Ishikawa (cell line): ENCODE measurements around the gene BUD31.

Experiments used
- CEBPB ChIP-seq: IDR thresholded peaks from 2 replicates; pipeline ENCODE4 v1.6.1; 2012
- CREB1 ChIP-seq: IDR thresholded peaks from 2 replicates; pipeline ENCODE4 v1.6.1; 2012; ENCODE audit warnings: low read depth
- EGR1 ChIP-seq: IDR thresholded peaks from 2 replicates; pipeline ENCODE4 v1.6.1; 2012
- EP300 ChIP-seq: IDR thresholded peaks from 2 replicates; pipeline ENCODE4 v1.6.1; 2012; ENCODE audit warnings: borderline replicate concordance
- FOXM1 ChIP-seq: IDR thresholded peaks from 2 replicates; pipeline ENCODE4 v1.6.1; 2012; ENCODE audit warnings: low read depth, borderline replicate concordance
- NFIC ChIP-seq: IDR thresholded peaks from 2 replicates; pipeline ENCODE4 v1.6.1; 2012
- RAD21 ChIP-seq: IDR thresholded peaks from 2 replicates; pipeline ENCODE4 v1.6.1; 2012; ENCODE audit warnings: low read depth
- TAF1 ChIP-seq: IDR thresholded peaks from 2 replicates; pipeline ENCODE4 v1.6.1; 2012; ENCODE audit warnings: low read depth, mild to moderate bottlenecking
- TCF12 ChIP-seq: IDR thresholded peaks from 2 replicates; pipeline ENCODE4 v1.6.1; 2012; ENCODE audit warnings: low read depth
- TEAD4 ChIP-seq: IDR thresholded peaks from 2 replicates; pipeline ENCODE4 v1.6.1; 2012
- YY1 ChIP-seq: IDR thresholded peaks from 2 replicates; pipeline ENCODE4 v1.6.1; 2012; ENCODE audit warnings: low read depth
- ZBTB7A ChIP-seq: IDR thresholded peaks from 2 replicates; pipeline ENCODE4 v1.6.1; 2012; ENCODE audit warnings: low read depth
- TF ChIP-seq, protein P1 (sequence below): IDR thresholded peaks from 2 replicates; pipeline ENCODE4 v1.6.1; 2012
- TF ChIP-seq, protein P2 (sequence below): IDR thresholded peaks from 2 replicates; pipeline ENCODE4 v1.6.1; 2012
- TF ChIP-seq, protein P3 (sequence below): IDR thresholded peaks from 2 replicates; pipeline ENCODE4 v1.6.1; 2012; ENCODE audit warnings: low read depth, mild to moderate bottlenecking

The BUD31 gene

DNA sequence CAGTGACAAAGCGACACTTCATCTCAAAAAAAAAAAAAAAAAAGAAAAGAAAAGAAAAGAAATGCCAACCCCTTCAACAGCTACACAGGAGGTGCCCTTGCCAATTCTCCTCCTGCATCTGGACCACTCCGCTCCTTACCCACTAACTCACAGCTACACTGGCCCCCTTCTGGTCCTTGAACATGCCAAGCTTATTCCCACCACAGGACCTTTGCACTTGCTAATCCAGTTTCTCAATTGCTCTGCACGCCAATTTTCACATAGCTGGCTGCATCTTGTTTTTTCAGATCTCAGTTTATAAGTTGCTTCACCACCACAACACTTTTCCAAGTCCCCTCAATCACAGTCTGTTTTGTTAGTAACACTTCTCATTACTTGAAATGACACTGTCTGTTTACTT lies 5.9 kb upstream of the BUD31 start:
- TF ChIP-seq, protein P1, sequence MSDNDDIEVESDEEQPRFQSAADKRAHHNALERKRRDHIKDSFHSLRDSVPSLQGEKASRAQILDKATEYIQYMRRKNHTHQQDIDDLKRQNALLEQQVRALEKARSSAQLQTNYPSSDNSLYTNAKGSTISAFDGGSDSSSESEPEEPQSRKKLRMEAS = no peak
- TF ChIP-seq EGR1 = no peak
- no peak for TF ChIP-seq NFIC
- no peak for TF ChIP-seq CEBPB
- TF ChIP-seq ZBTB7A = no peak
- no peak for TF ChIP-seq RAD21
- no peak for TF ChIP-seq EP300
- no peak for TF ChIP-seq FOXM1
- TF ChIP-seq, protein P2, sequence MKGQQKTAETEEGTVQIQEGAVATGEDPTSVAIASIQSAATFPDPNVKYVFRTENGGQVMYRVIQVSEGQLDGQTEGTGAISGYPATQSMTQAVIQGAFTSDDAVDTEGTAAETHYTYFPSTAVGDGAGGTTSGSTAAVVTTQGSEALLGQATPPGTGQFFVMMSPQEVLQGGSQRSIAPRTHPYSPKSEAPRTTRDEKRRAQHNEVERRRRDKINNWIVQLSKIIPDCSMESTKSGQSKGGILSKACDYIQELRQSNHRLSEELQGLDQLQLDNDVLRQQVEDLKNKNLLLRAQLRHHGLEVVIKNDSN = no peak
- no peak for TF ChIP-seq YY1
- TF ChIP-seq TEAD4 = no peak
- TF ChIP-seq CREB1 = no peak
- no peak for TF ChIP-seq TCF12
- TF ChIP-seq, protein P3, sequence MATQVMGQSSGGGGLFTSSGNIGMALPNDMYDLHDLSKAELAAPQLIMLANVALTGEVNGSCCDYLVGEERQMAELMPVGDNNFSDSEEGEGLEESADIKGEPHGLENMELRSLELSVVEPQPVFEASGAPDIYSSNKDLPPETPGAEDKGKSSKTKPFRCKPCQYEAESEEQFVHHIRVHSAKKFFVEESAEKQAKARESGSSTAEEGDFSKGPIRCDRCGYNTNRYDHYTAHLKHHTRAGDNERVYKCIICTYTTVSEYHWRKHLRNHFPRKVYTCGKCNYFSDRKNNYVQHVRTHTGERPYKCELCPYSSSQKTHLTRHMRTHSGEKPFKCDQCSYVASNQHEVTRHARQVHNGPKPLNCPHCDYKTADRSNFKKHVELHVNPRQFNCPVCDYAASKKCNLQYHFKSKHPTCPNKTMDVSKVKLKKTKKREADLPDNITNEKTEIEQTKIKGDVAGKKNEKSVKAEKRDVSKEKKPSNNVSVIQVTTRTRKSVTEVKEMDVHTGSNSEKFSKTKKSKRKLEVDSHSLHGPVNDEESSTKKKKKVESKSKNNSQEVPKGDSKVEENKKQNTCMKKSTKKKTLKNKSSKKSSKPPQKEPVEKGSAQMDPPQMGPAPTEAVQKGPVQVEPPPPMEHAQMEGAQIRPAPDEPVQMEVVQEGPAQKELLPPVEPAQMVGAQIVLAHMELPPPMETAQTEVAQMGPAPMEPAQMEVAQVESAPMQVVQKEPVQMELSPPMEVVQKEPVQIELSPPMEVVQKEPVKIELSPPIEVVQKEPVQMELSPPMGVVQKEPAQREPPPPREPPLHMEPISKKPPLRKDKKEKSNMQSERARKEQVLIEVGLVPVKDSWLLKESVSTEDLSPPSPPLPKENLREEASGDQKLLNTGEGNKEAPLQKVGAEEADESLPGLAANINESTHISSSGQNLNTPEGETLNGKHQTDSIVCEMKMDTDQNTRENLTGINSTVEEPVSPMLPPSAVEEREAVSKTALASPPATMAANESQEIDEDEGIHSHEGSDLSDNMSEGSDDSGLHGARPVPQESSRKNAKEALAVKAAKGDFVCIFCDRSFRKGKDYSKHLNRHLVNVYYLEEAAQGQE = no peak

DNA sequence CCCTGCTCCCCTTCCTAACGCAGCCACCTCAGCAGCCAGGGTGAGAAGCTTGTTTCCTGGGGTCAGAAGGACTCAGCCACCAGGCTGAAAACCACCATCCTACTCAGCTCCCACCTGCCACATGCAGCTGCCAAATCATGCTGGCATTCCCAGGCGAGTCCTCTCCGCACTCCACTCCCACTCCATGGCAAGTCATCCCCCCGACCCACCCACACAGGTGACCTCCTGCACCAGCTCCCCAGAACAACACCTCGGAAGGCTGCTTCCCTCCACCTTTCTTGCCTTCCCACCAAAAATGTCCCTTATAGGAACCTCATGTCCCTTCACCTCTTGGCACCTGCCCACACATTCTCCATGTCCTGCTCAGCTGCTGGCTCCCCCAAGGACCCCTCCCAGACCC lies 5.0 kb upstream of the BUD31 start:
- TF ChIP-seq, protein P1 = no peak
- TF ChIP-seq RAD21 = no peak
- no peak for TF ChIP-seq ZBTB7A
- TF ChIP-seq CREB1 = no peak
- TF ChIP-seq YY1 = no peak
- no peak for TF ChIP-seq EP300
- no peak for TF ChIP-seq TCF12
- TF ChIP-seq, protein P2 = no peak
- TF ChIP-seq EGR1 = no peak
- TF ChIP-seq TEAD4 = no peak
- TF ChIP-seq, protein P3 = no peak
- TF ChIP-seq FOXM1 = no peak
- TF ChIP-seq CEBPB = no peak
- no peak for TF ChIP-seq TAF1

DNA sequence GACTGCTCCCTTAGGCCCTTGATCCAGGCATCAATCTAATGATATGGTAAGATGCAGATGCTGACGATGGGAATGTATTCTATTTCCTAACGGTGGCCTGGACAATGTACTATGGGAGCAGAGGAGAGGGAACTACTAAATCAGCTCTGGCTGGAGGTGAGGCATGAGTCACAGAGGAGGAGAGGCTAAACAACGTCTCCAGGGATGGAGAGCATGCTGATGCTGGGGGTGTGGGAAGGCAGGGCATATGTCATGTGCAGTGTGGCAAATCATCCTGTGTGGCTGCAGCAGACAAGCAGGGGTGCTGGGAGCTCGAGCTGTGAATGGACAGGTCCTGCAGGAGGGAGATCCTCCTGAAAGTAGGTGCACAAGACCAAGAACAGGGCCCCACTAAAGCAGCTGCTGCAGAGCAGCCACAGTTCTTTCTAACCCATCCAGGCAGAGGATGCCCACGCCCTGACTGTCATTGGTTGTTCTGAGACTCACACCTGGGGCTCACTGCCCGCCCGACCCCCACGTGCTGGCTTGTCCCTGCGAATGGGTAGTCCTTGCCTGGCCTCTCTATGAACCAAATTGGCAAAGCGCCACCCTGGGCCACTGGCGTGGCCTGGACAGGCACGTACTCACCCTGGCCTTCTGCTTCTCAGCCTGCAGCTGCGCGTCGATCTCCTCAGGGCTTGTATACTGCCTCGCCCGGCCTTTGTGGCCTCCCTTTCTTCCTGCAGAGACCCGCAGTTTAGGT lies 4.4 kb upstream of the BUD31 start:
- TF ChIP-seq RAD21 (no peak), ZBTB7A (no peak), TEAD4 (no peak)
- TF ChIP-seq, protein P1 = no peak
- TF ChIP-seq, protein P3 = no peak

DNA sequence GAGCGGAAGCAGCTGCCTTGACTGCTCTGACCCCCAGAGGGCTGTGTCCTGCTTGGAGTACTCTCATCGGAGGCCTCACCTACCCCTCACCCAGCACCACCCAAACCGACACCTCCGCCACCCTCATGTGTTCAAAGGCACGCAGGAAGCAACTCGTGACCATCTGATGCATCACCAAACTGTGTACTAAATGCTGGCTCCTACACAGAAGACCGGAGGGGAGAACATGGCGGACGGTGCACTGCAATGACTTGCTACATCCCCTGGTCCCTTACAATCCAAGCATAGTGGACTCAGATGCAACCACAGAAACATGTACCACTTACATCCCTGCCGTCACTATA lies 3.8 kb upstream of the BUD31 start:
- TF ChIP-seq, protein P1 = no peak
- TF ChIP-seq NFIC (no peak), TEAD4 (no peak), YY1 (no peak), FOXM1 (no peak), TAF1 (no peak), CEBPB (no peak), TCF12 (no peak), EGR1 (no peak)
- TF ChIP-seq, protein P3 = no peak
